ENCODE results near the gene FAM20A.
"Not testable (repeated sequence)": the region's sequence is repeated elsewhere in the genome, so short reads cannot be mapped to it uniquely, and the experiment has no call there.

FAM20A gene

GRCh38 chr17:68589086-68589485 is 12.1 kb downstream of the FAM20A start:
- no peak for DNase-seq (ENCODE audit: low read depth)
- TF ChIP-seq CTCF (conservative IDR thresholded peaks at IDR 0.05; ENCODE audit: low read depth, low read length): no peak
- H3K4me3 ChIP-seq (ENCODE audit: low read length): no peak overlapping the region

- H3K4me3 ChIP-seq (ENCODE audit: low read length): no peak overlapping the region
- no peak for DNase-seq (ENCODE audit: low read depth)
- no peak for TF ChIP-seq CTCF (conservative IDR thresholded peaks at IDR 0.05; ENCODE audit: low read depth, low read length)
These were observed 12.8 kb downstream of the FAM20A start for GRCh38 chr17:68588362-68588761.

GRCh38 chr17:68587847-68588246 is 13.3 kb downstream of the FAM20A start:
- DNase-seq (ENCODE audit: low read depth): no peak
- H3K4me3 ChIP-seq (ENCODE audit: low read length): no peak overlapping the region
- no peak for TF ChIP-seq CTCF (conservative IDR thresholded peaks at IDR 0.05; ENCODE audit: low read depth, low read length)

GRCh38 chr17:68587026-68587425 is 14.1 kb downstream of the FAM20A start:
- DNase-seq (ENCODE audit: low read depth): no peak
- H3K4me3 ChIP-seq (ENCODE audit: low read length): no peak overlapping the region
- no peak for TF ChIP-seq CTCF (conservative IDR thresholded peaks at IDR 0.05; ENCODE audit: low read depth, low read length)

- no peak for DNase-seq (ENCODE audit: low read depth)
- H3K4me3 ChIP-seq (ENCODE audit: low read length): no peak overlapping the region
- no peak for TF ChIP-seq CTCF (conservative IDR thresholded peaks at IDR 0.05; ENCODE audit: low read depth, low read length)
These were observed 15.5 kb downstream of the FAM20A start for GRCh38 chr17:68585643-68586042.

GRCh38 chr17:68584581-68585303 is 16.4 kb downstream of the FAM20A start:
- no peak for DNase-seq (ENCODE audit: low read depth)
- H3K4me3 ChIP-seq (ENCODE audit: low read length): no peak overlapping the region
- no peak for TF ChIP-seq CTCF (conservative IDR thresholded peaks at IDR 0.05; ENCODE audit: low read depth, low read length)

- DNase-seq (ENCODE audit: low read depth); H3K4me3 ChIP-seq (ENCODE audit: low read length): not testable (repeated sequence)
These were observed 18.3 kb downstream of the FAM20A start for GRCh38 chr17:68582867-68583266.

Data from retinal pigment epithelial cell (primary cell).